Breast epithelium (tissue), 4 donors: ENCODE data around the gene RFTN1. TPM values are rescaled to one million over a fixed set of nuclear protein-coding genes. Genes with fewer than 3 reads are reported as not detected.

Source experiments
- DNase-seq, 2 donors: peaks; one replicate each; pipeline ENCODE4 v3.0.0-alpha.2; 2019; ENCODE audit warnings: low spot score in 2 of 2
- H3K27ac ChIP-seq, 2 donors: fragments of 200-600 bp; sonication (generic) in 1 of 2; one replicate each; pipeline ENCODE4 v1.5.1; 2016 to 2019; ENCODE audit warnings: mild to moderate bottlenecking in 1 of 2
- H3K27me3 ChIP-seq, 2 donors: fragments of 200-600 bp; sonication (generic) in 1 of 2; one replicate each; pipeline versions ENCODE4 v1.5.1 to v1.6.0; 2017 to 2019; ENCODE audit warnings: control low read depth in 1 of 2, mild to moderate bottlenecking in 1 of 2
- H3K36me3 ChIP-seq: fragments of 200-600 bp; one replicate; pipeline ENCODE4 v1.5.1; 2019
- H3K4me1 ChIP-seq, 2 donors: fragments of 200-600 bp; sonication (generic); one replicate each; pipeline ENCODE4 v1.5.1; 2016 to 2019; ENCODE audit warnings: control low read depth in 1 of 2
- H3K4me3 ChIP-seq, 3 donors: fragments of 200-600 bp; sonication (generic); 1 replicate in 2 of 3; 2 replicates in 1 of 3; pipeline ENCODE4 v1.5.1; 2016 to 2019; ENCODE audit warnings: mild to moderate bottlenecking in 3 of 3, moderate library complexity in 2 of 3
- H3K9me3 ChIP-seq, 2 donors: fragments of 200-600 bp; sonication (generic) in 1 of 2; one replicate each; pipeline ENCODE4 v1.5.1; 2016 to 2019; ENCODE audit warnings: control low read depth in 1 of 2
- CTCF ChIP-seq, 3 donors: fragments of 450-650 bp; IDR thresholded peaks; one replicate each; pipeline ENCODE4 v1.5.1; 2016 to 2017; ENCODE audit warnings: antibody characterized with exemption in 3 of 3, mild to moderate bottlenecking in 3 of 3, moderate library complexity in 3 of 3
- POLR2A ChIP-seq: fragments of 450-650 bp; IDR thresholded peaks from one replicate; pipeline ENCODE4 v1.6.1; 2016; ENCODE audit warnings: antibody characterized with exemption, mild to moderate bottlenecking, moderate library complexity
- POLR2AphosphoS5 ChIP-seq, 3 donors: sonication (generic); formaldehyde crosslinking; IDR thresholded peaks; one replicate each; pipeline ENCODE4 v1.6.1; 2017; ENCODE audit warnings: antibody characterized with exemption in 3 of 3
- intact Hi-C: fragments of 100-400 bp; cut with DNase I; formaldehyde crosslinking; loops from one replicate; pipeline ENCODE4 v1.15.1; 2023; ENCODE audit warnings: low total_unique reads
- total RNA-seq, 3 donors: library from RNA; depleted of rRNA; stranded (reverse); fragments of >200 nt; gene quantifications; one replicate each; pipeline ENCODE4 v1.1.0, GENCODE V29; 2016

The RFTN1 gene
- total RNA-seq, 3 donors from 2014 or later: 13.9 to 108 (median 29.5) TPM

GRCh38 chr3:16357186-16358121 lies 156.0 kb downstream of the RFTN1 start:
- no peaks in the 10 kb centered on the region for H3K36me3 ChIP-seq
- TF ChIP-seq POLR2AphosphoS5 (IDR thresholded peaks at IDR 0.05) (no peak), POLR2A (no peak)
- no peaks in the 10 kb centered on the region for H3K27me3 ChIP-seq
- no peak overlapping the region for H3K4me3 ChIP-seq
- intact Hi-C loops: no loop called here
- H3K27ac ChIP-seq: no peak overlapping the region
- H3K4me1 ChIP-seq: no peaks in the 10 kb centered on the region
- DNase-seq: no peak
- no peaks in the 10 kb centered on the region for H3K9me3 ChIP-seq

- no peak for TF ChIP-seq POLR2AphosphoS5 (IDR thresholded peaks at IDR 0.05)
- Histone ChIP-seq H3K36me3 (no peaks in the 10 kb centered on the region), H3K27me3 (no peaks in the 10 kb centered on the region), H3K9me3 (no peaks in the 10 kb centered on the region), H3K27ac (no peak overlapping the region), H3K4me3 (no peak overlapping the region), H3K4me1 (no peaks in the 10 kb centered on the region)
- intact Hi-C loops: no loop called here
- no peak for DNase-seq
Observed at GRCh38 chr3:16355828-16356227, 157.7 kb downstream of the RFTN1 start.

GRCh38 chr3:16354291-16354690 lies 159.2 kb downstream of the RFTN1 start:
- no peak overlapping the region for H3K27ac ChIP-seq
- no peak for TF ChIP-seq POLR2AphosphoS5 (IDR thresholded peaks at IDR 0.05)
- TF ChIP-seq CTCF (IDR thresholded peaks at IDR 0.05): no peak
- TF ChIP-seq POLR2A: no peak
- H3K36me3 ChIP-seq: no peaks in the 10 kb centered on the region
- H3K4me3 ChIP-seq: no peak overlapping the region
- no peak for DNase-seq
- intact Hi-C loops: no loop called here
- no peaks in the 10 kb centered on the region for H3K4me1 ChIP-seq
- H3K27me3 ChIP-seq: no peaks in the 10 kb centered on the region
- no peaks in the 10 kb centered on the region for H3K9me3 ChIP-seq

GRCh38 chr3:16352428-16352827 lies 161.1 kb downstream of the RFTN1 start:
- Histone ChIP-seq H3K4me1 (no peaks in the 10 kb centered on the region), H3K9me3 (no peaks in the 10 kb centered on the region), H3K4me3 (no peak overlapping the region), H3K27me3 (no peaks in the 10 kb centered on the region), H3K27ac (no peak overlapping the region), H3K36me3 (no peaks in the 10 kb centered on the region)
- no peak for DNase-seq
- TF ChIP-seq POLR2AphosphoS5 (IDR thresholded peaks at IDR 0.05) (no peak), POLR2A (no peak), CTCF (IDR thresholded peaks at IDR 0.05) (no peak)
- intact Hi-C loops: no loop called here

GRCh38 chr3:16350597-16351318 lies 162.7 kb downstream of the RFTN1 start:
- TF ChIP-seq POLR2AphosphoS5 (IDR thresholded peaks at IDR 0.05) (no peak), CTCF (IDR thresholded peaks at IDR 0.05) (no peak), POLR2A (no peak)
- no peak for DNase-seq
- Histone ChIP-seq H3K27ac (no peak overlapping the region), H3K9me3 (no peaks in the 10 kb centered on the region), H3K36me3 (no peaks in the 10 kb centered on the region), H3K4me1 (no peaks in the 10 kb centered on the region), H3K27me3 (no peaks in the 10 kb centered on the region), H3K4me3 (no peak overlapping the region)
- intact Hi-C loops: no loop called here
